Nephron progenitor cell (in vitro differentiated cells): ENCODE results near the gene FASN.
"Not testable (repeated sequence)": the region's sequence is repeated elsewhere in the genome, so short reads cannot be mapped to it uniquely, and the experiment has no call there.

Experiments used
- DNase-seq: peaks from one replicate; pipeline ENCODE4 v3.0.0; 2021
- H3K27ac Mint-ChIP-seq: 2 replicates; pipeline ENCODE4 v1.8.0; 2021; ENCODE audit warnings: mild to moderate bottlenecking, moderate library complexity, mixed read lengths
- H3K27me3 Mint-ChIP-seq: 2 replicates; pipeline ENCODE4 v1.8.0; 2021; ENCODE audit warnings: mild to moderate bottlenecking, low read depth, mixed read lengths; ENCODE audit not compliant: poor library complexity
- H3K36me3 Mint-ChIP-seq: 2 replicates; pipeline ENCODE4 v1.8.0; 2021; ENCODE audit warnings: low read depth, mixed read lengths
- H3K4me1 Mint-ChIP-seq: 2 replicates; pipeline ENCODE4 v1.8.0; 2021; ENCODE audit warnings: mixed read lengths
- H3K4me3 Mint-ChIP-seq: 2 replicates; pipeline ENCODE4 v1.8.0; 2021; ENCODE audit warnings: mild to moderate bottlenecking, moderate library complexity, mixed read lengths
- H3K9me3 Mint-ChIP-seq: 2 replicates; pipeline ENCODE4 v1.8.0; 2021; ENCODE audit warnings: mild to moderate bottlenecking, moderate library complexity, mixed read lengths
- CTCF ChIP-seq: fragments of 200-600 bp; sonication (generic); IDR thresholded peaks from 2 replicates; pipeline ENCODE4 v1.5.0; 2021; ENCODE audit warnings: antibody characterized with exemption

Gene FASN

DNA sequence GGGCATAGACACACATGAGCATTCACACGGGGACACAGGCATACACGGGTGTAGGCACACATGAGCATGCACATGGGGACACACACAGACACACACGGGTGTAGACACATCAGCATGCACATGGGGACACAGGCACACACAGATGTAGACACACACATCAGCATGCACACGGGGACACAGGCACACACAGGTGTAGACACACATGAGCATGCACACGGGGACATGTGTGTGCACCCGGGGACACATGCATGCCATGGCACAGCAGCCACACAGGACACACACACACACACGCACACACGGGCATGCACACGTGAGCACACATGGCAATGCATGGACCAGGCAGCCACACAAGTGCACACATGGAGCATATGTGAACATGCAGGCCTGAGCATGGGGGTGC, 55.4 kb downstream of the FASN start:
- no peak for DNase-seq
- peaks cover 8% of the 10 kb centered on the region for H3K9me3 Mint-ChIP-seq
- H3K27ac Mint-ChIP-seq = no peak overlapping the region
- peaks cover 6% of the 10 kb centered on the region for H3K36me3 Mint-ChIP-seq
- peaks cover 5% of the 10 kb centered on the region for H3K27me3 Mint-ChIP-seq
- peaks cover 25% of the 10 kb centered on the region for H3K4me1 Mint-ChIP-seq
- no peak for TF ChIP-seq CTCF
- H3K4me3 Mint-ChIP-seq = no peak overlapping the region

DNA sequence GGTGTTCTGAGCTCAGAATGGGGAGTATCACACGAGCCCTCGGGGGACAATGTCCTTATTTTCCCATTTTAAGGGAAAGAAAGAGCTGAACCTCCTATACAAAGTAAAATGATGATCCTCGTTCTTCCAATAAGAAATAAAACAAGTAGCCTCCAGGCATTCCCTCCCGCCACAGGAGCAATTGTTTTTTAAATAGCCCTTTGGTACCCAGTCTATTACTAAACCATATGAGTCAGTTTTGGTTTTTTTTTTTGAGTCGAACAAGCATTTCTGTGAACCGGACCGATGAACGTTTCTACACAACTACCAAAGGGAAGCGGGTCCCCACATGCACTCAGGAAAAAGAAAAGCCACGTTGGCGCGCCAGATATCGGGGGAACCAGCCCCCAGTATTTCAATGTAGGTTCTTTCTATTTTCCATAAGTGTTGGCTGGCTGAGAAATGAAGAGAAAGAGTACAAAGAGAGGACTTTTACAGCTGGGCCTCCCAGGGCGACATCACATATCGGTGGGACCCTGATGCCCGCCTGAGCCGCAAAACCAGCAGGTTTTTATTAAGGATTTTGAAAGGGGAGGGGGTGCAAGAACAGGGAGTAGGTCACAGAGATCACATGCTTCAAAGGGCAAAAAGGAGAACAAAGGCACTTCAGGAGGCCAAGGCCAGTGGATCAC, 56.8 kb downstream of the FASN start:
- no peak for TF ChIP-seq CTCF
- H3K4me1 Mint-ChIP-seq = peaks cover 27% of the 10 kb centered on the region
- H3K9me3 Mint-ChIP-seq = peaks cover 8% of the 10 kb centered on the region
- H3K27me3 Mint-ChIP-seq = peaks cover 5% of the 10 kb centered on the region
- no peak overlapping the region for H3K4me3 Mint-ChIP-seq
- DNase-seq = no peak
- no peaks in the 10 kb centered on the region for H3K36me3 Mint-ChIP-seq
- H3K27ac Mint-ChIP-seq = no peak overlapping the region

- no peaks in the 10 kb centered on the region for H3K36me3 Mint-ChIP-seq
- H3K4me3 Mint-ChIP-seq = no peak overlapping the region
- no peak overlapping the region for H3K27ac Mint-ChIP-seq
- H3K27me3 Mint-ChIP-seq = peaks cover 5% of the 10 kb centered on the region
- no peak for TF ChIP-seq CTCF
- peaks cover 39% of the 10 kb centered on the region for H3K4me1 Mint-ChIP-seq
- DNase-seq = no peak
- H3K9me3 Mint-ChIP-seq = peaks cover 8% of the 10 kb centered on the region
These were observed 58.2 kb downstream of the FASN start for GRCh38 chr17:82039695-82040299.

- Mint-ChIP-seq H3K4me1 (peaks cover 43% of the 10 kb centered on the region), H3K4me3 (peak overlapping the region; percentile 46)
- not testable (repeated sequence) for H3K9me3 Mint-ChIP-seq, DNase-seq, H3K27ac Mint-ChIP-seq, H3K36me3 Mint-ChIP-seq, H3K27me3 Mint-ChIP-seq
These were observed 59.1 kb downstream of the FASN start for GRCh38 chr17:82038796-82039409.

- DNase-seq = no peak
- Mint-ChIP-seq H3K4me3 (peak overlapping the region; percentile 79), H3K27me3 (peaks cover 9% of the 10 kb centered on the region), H3K4me1 (peaks cover 46% of the 10 kb centered on the region), H3K9me3 (peaks cover 8% of the 10 kb centered on the region), H3K36me3 (no peaks in the 10 kb centered on the region), H3K27ac (no peak overlapping the region)
- no peak for TF ChIP-seq CTCF
These were observed 60.2 kb downstream of the FASN start for GRCh38 chr17:82037889-82038195.

DNA sequence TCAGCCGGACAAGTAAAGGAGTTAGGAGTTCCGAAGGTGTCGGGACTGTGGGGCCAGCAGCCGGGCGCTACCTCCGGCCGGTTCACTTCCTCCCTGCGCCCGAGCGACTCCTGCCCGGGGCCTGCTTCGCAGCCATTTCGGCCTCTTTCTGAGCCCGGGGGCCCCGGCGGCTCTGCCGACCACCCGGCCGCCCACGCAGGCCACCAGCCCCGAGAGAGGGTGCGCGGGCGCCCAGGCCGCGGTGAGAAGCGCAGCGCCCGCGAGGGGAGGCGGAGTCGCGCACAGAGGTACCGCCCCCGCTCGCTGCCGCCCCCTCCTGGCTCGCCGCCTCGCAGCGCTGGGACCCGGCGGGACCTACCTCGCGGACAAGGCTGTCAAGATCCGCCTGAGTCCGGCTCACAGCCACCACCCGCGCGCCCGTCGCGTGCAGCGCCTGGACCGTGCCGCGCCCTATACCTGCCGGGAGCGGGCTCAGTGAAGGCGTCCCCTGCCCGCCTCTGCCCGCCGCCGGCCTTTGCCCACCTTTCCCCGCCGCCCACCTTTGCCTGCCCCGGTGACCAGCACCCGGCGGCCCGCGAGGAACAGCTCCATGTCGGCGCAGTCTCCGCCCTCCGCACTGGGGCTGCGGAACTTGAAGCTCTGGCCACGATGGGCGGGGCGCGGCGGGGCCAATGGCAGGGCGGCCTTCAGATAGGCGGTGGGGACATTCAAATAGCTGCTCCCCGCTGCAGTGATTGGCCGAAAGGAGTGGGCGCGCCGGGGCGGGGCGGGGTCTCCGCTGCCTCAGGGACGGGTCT, 60.7 kb downstream of the FASN start, which contains the start of gene DCXR:
Gene DCXR, minus strand, starts transcription at position 606 of the 797 bp plus-strand sequence. Its CDS starts 15 bp downstream, at position 591.
- peak; percentile 98 for DNase-seq
- Mint-ChIP-seq H3K27ac (peak within 1 kb of the TSS; percentile 79), H3K36me3 (no peaks in the 10 kb centered on the region), H3K4me1 (peaks cover 45% of the 10 kb centered on the region), H3K4me3 (peak within 1 kb of the TSS; percentile 79), H3K27me3 (peaks cover 11% of the 10 kb centered on the region), H3K9me3 (peaks cover 8% of the 10 kb centered on the region)
- TF ChIP-seq CTCF = peak; percentile 67
